Mesodermal cell (in vitro differentiated cells): ENCODE data around the gene HYKK.
"Not testable (repeated sequence)": the region's sequence is repeated elsewhere in the genome, so short reads cannot be mapped to it uniquely, and the experiment has no call there.

Source experiments
- H3K27ac ChIP-seq: 2 replicates; pipeline ENCODE4 v1.7.0; 2013; ENCODE audit warnings: mild to moderate bottlenecking, low read depth, low read length, moderate library complexity; ENCODE audit not compliant: severe bottlenecking
- H3K36me3 ChIP-seq: 2 replicates; pipeline ENCODE4 v1.7.1; 2013; ENCODE audit warnings: mild to moderate bottlenecking, low read length, moderate library complexity; ENCODE audit not compliant: control insufficient read depth, insufficient read depth
- H3K4me1 ChIP-seq: one replicate; pipeline ENCODE4 v1.7.1; 2013; ENCODE audit warnings: mild to moderate bottlenecking, low read length; ENCODE audit not compliant: insufficient read depth, control insufficient read depth, poor library complexity, severe bottlenecking
- H3K4me3 ChIP-seq: 2 replicates; pipeline ENCODE4 v1.7.0; 2013; ENCODE audit warnings: low read length, control low read depth, mild to moderate bottlenecking; ENCODE audit not compliant: insufficient read depth, poor library complexity, severe bottlenecking; ENCODE audit errors: extremely low read depth
- H3K9me3 ChIP-seq: 2 replicates; pipeline ENCODE4 v1.7.1; 2013; ENCODE audit warnings: mild to moderate bottlenecking, low read length, moderate library complexity; ENCODE audit not compliant: control insufficient read depth
- WGBS, 2 experiments: methylation state at CpG; one replicate each; pipeline ENCODE4 v1.1.5; 2013; ENCODE audit warnings: missing lambda C conversion rate in 2 of 2; ENCODE audit not compliant: insufficient coverage in 2 of 2; 5-methylcytosine and 5-hydroxymethylcytosine counted together

HYKK gene

DNA sequence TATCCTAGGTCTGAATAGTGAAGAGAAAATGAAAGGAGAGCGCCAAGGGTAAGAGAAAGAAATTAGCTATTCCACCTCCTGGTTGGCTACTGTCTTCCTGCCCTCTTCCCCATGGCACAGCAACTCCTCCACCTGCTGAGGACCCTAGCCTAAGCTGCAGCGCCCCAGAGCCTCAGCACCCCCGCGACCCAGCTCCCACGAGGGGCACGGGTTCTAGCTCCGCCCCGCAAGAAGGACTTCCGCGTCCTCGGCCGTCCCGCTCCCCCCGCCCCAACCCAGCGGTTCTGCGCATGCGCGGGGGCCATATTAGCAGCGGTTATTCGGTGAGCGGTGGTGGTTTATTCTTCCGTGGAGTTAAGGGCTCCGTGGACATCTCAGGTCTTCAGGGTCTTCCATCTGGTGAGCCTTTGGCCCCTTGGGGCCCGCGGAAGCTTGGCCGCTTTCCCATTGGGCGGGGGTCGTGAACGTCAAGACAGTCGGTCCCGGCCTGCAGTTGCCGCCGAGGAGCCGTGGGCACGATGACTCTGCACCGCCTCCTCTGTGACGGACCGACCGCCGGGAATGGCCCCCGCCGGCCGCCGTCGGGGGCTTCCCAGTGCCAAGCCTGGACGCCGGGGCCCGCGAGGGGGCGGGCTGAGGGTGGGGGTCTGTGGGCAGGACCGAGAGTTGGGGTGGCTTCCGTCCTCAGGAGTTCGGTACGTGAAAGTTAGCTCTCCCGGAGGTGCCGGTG is 32.9 kb downstream of the HYKK start, which contains the start of gene PSMA4:
Gene PSMA4 (plus strand): TSS at position 304 of the 730 bp plus-strand sequence. CDS start 1,484 bp downstream, outside the sequence.
- WGBS, 2 experiments = 0 to 2% methylated on average over 25 to 35 of the region's 56 CpGs
- peaks cover 13% of the 10 kb centered on the region for H3K4me1 ChIP-seq
- peaks cover 35% of the 10 kb centered on the region for H3K36me3 ChIP-seq
- peak within 1 kb of the TSS; percentile 98 for H3K27ac ChIP-seq
- H3K9me3 ChIP-seq = no peaks in the 10 kb centered on the region
- H3K4me3 ChIP-seq = peak within 1 kb of the TSS; percentile 66

DNA sequence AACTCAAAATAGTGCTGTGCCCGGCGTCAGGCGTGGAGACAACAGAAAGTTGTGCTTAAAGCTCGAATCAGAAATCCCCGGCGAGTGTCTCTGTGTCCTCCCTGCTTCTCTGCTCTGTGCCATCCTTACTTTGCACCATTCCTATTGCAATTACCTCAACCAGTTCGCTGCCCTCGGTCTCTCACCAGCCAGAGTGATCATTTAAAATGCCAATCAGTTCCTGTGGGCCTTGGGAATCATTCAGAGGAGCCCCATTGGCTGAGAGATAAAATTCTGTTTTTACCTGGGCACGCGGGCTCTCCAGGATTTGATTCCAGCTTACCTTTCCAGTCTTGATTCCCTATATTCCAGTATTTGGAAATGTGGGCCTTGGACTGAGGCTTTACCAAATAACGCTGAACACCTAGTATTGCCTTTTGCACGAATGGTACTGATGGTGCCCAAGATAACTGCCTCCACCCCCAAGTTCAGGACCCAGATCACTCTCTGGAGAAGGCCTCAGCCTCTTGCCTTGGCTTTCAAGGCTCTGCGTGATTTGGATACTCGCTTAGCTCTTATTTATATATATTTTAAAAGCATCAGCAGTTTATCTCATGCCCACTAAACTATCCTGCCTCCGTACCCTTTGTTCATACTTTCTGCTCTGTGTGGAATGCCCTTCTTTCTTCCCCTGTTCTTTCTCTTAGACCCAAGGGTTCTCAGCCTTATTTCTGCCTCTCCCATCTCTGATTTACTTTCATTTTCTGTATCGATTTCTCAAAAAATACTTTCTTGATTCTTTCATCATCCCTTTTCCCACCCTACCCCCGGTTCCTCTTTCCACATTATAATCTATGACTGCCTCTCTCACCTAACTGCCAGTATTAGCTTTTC is 33.7 kb downstream of the HYKK start:
- peak overlapping the region; percentile 66 for H3K4me3 ChIP-seq
- H3K27ac ChIP-seq = peak overlapping the region; percentile 98
- H3K9me3 ChIP-seq = no peaks in the 10 kb centered on the region
- H3K4me1 ChIP-seq = peaks cover 13% of the 10 kb centered on the region
- 15 to 16% methylated on average over 13 to 14 of the region's 17 CpGs for whole genome bisulfite sequencing, 2 experiments
- H3K36me3 ChIP-seq = peaks cover 43% of the 10 kb centered on the region

DNA sequence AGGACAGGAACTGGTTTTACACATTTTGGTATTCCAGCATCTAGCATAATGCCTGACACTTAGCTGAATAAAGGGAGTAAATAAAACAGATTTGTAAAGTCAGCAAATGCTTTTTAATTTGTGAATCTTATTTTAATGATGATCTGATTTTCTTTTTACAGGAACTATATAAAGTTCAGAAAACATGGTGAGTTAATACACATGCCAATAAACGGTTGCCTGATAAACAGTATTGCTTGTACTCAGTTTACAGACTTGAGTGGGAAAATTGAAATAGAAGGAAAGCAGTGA is 34.3 kb downstream of the HYKK start:
- 100% methylated on average over 1 of the region's 1 CpG; no CpG with 5 or more reads in 1 of the 2 experiments for WGBS, 2 experiments
- no peak overlapping the region for H3K27ac ChIP-seq
- peaks cover 13% of the 10 kb centered on the region for H3K4me1 ChIP-seq
- no peaks in the 10 kb centered on the region for H3K9me3 ChIP-seq
- H3K4me3 ChIP-seq = peak overlapping the region; percentile 66
- H3K36me3 ChIP-seq = peaks cover 49% of the 10 kb centered on the region

DNA sequence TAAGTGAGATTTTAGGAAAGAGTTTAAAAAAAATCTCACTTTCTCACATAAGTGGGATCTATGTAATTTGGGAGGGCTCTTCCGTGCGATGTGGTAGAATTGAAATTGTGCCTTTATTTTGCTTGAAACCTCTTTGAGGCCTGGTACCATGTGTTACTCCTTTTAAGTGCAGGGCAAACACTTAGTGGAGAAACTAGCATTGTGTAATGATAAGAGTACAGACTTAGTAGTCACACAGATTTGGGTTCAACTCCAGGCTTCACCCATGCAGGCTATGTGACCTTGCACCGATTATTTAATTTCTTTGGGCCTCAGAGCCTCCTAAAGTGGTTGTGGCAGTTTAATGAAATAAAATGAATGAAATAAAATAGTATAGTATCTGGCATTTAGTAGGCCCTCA is 35.3 kb downstream of the HYKK start:
- Histone ChIP-seq H3K9me3 (no peaks in the 10 kb centered on the region), H3K27ac (no peak overlapping the region), H3K4me1 (peaks cover 13% of the 10 kb centered on the region), H3K36me3 (peaks cover 58% of the 10 kb centered on the region), H3K4me3 (no peak overlapping the region)
- WGBS, 2 experiments = 93% methylated on average over 3 of the region's 3 CpGs; no CpG with 5 or more reads in 1 of the 2 experiments

DNA sequence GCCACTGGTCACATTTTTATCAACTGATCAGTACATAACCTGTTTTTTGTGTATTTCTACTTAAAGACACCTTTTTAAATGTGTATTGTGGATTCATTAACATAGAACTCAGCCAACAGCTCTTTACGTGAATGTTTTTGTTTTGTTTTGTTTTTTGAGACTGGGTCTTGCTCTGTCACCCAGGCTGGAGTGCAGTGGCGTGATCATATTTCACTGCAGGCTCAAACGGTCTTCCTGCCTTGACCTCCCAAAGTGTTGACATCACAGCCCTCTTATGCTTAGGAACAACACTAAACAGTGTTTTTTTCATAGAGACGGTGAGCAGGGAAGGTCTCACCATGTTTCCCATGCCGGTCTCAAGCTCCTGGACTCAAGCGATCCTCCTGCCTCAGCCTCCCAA is 42.8 kb downstream of the HYKK start:
- no peaks in the 10 kb centered on the region for H3K4me1 ChIP-seq
- peaks cover 53% of the 10 kb centered on the region for H3K36me3 ChIP-seq
- 88 to 92% methylated on average over 5 to 6 of the region's 6 CpGs for WGBS, 2 experiments
- H3K27ac ChIP-seq = no peak overlapping the region
- no peak overlapping the region for H3K4me3 ChIP-seq
- no peaks in the 10 kb centered on the region for H3K9me3 ChIP-seq

DNA sequence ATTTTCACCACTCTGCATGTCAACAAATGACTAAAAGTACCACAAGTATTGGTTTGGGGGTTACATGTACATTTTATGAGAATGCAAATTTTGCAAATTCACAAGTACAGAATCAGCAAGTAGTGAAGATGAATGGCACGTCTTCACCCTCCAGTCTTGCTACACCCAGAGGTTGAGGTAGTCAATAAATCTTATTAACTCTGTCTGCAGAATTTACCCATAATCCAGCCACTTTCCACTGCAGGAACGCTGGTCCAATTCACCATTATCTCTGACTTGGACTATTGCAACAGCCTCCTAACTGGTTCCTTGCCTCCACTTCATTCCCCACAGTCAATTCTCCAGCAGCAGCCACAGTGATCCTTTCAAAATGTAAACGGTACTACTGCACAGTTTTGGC is 43.4 kb downstream of the HYKK start:
- Histone ChIP-seq H3K4me1 (no peaks in the 10 kb centered on the region), H3K4me3 (no peak overlapping the region), H3K9me3 (no peaks in the 10 kb centered on the region), H3K27ac (no peak overlapping the region), H3K36me3 (peaks cover 46% of the 10 kb centered on the region)
- 75 to 100% methylated on average over 2 of the region's 3 CpGs for WGBS, 2 experiments

DNA sequence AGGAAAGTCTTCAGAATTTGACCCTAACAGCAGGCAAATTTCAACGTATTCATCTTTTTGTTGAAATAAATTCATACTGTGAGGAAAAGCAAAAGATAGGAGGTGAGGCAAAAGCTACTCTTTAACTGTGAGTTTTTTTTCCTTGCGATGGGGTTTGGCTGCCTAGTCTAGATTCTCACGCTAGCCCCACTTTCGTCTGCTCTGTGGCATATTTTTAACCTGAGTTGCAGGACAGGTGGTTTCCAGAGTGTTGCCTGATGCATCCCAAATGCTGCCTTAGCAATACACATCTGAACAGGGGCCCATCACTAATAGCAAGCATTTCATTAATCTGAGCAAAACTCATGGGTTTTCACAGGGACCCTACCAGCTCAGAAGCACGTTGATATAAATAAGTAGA is 44.5 kb downstream of the HYKK start:
- WGBS, 2 experiments = 90 to 94% methylated on average over 4 of the region's 5 CpGs
- Histone ChIP-seq H3K4me1 (no peaks in the 10 kb centered on the region), H3K4me3 (no peak overlapping the region), H3K9me3 (no peaks in the 10 kb centered on the region), H3K27ac (no peak overlapping the region), H3K36me3 (peaks cover 36% of the 10 kb centered on the region)

DNA sequence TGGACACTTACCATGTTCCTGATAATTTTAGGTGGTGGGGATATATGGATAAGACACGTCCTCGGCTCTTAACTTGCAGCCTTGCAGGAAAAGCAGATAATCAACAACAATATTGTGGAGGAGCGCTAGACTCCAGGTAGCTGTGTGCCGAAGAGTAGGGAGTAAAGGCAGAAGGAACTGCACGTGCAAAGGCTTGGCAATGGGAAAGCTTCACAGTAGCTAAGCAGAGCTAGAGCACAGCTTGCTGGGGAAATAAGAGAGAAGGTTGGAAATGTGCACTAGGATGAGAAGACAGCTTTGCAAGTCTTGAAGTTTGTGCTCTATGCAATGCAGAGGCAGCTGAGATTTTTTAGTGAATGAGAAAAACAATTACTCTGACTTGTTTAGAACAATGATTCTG is 45.2 kb downstream of the HYKK start:
- Histone ChIP-seq H3K27ac (no peak overlapping the region), H3K4me1 (no peaks in the 10 kb centered on the region), H3K36me3 (peaks cover 29% of the 10 kb centered on the region), H3K4me3 (no peak overlapping the region), H3K9me3 (no peaks in the 10 kb centered on the region)
- WGBS, 2 experiments = 83 to 93% methylated on average over 5 of the region's 5 CpGs

DNA sequence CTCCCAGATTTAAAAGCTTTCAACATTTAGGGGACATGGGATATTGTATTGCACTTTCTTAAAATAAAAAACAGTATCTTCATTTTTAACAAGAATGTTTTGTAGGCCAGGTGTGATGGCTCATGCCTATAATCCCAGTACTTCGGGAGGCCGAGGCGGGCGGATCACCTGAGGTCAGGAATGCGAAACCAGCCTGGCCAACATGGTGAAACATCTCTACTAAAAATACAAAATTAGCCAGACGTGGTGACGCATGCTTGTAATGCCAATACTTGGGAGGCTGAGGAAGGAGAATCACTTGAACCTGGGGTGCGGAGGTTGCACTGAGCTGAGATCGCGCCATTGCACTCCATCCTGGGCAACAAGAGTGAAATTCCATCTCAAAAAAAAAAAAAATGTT is 52.8 kb downstream of the HYKK start:
- not testable (repeated sequence) for H3K4me3 ChIP-seq, H3K27ac ChIP-seq, H3K36me3 ChIP-seq, H3K9me3 ChIP-seq, H3K4me1 ChIP-seq
- 96 to 100% methylated on average over 6 to 8 of the region's 10 CpGs for WGBS, 2 experiments

DNA sequence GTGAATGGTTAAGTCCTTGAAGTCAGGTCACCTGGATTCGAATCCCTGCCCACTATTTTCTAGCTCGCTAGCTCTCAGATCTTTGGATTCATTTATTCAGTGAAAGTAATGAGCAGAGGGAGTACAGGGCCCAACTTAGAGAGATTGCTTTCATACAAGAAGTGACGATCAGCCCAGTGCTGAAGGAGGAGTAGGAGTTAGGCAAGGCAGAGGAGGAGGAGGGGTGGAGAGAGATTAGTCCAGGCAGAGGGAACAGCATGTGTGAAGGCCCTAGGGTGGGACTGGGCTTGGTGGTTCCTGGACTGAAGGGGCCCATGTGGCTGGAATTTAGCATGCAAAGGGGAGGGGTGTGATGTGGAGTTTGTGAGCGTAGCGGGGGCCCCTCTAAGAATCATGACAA is 54.1 kb downstream of the HYKK start:
- no peaks in the 10 kb centered on the region for H3K4me1 ChIP-seq
- 87 to 91% methylated on average over 5 of the region's 5 CpGs for WGBS, 2 experiments

DNA sequence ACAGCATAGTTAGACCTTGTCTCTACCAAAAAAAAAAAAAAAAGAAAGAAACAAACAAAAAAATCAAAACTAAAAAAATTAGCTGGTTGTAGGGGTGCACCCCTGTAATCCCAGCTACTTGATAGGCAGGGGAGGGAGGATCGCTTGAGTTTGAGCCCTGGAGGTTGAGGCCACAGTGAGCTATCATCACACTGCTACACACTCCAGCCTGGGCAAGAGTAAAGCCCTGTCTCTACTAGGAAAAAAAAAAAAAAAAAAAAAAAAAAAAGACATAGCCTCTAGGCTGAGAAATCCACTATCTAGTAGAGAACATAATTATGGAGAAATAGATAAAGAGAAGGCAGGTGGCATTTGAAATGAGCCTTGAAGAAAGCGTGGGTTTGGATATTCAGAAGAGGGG is 55.7 kb downstream of the HYKK start:
- Histone ChIP-seq H3K9me3 (no peaks in the 10 kb centered on the region), H3K36me3 (no peaks in the 10 kb centered on the region), H3K4me1 (no peaks in the 10 kb centered on the region), H3K27ac (no peak overlapping the region), H3K4me3 (no peak overlapping the region)
- WGBS, 2 experiments = 88 to 100% methylated on average over 1 of the region's 2 CpGs

More for the DNA sequence above, 54.1 kb downstream of the HYKK start:
- H3K4me3 ChIP-seq = no peak overlapping the region
- H3K9me3 ChIP-seq = no peaks in the 10 kb centered on the region
- no peak overlapping the region for H3K27ac ChIP-seq
- no peaks in the 10 kb centered on the region for H3K36me3 ChIP-seq
